Activated naive CD4-positive, alpha-beta T cell treated with anti-CD3 and anti-CD28 coated beads, Interleukin-2, amount 50 U/mL, for 24 hours (primary cell): ENCODE results near the gene LRRC37A2.
"Not testable (repeated sequence)": the region's sequence is repeated elsewhere in the genome, so short reads cannot be mapped to it uniquely, and the experiment has no call there.

Experiments used
- H3K27ac Mint-ChIP-seq: one replicate; pipeline ENCODE4 v1.8.0; 2021; ENCODE audit warnings: mild to moderate bottlenecking, mixed read lengths
- H3K27me3 Mint-ChIP-seq: one replicate; pipeline ENCODE4 v1.8.0; 2021; ENCODE audit warnings: mixed read lengths
- H3K36me3 Mint-ChIP-seq: one replicate; pipeline ENCODE4 v1.8.0; 2021; ENCODE audit warnings: mixed read lengths
- H3K4me1 Mint-ChIP-seq: one replicate; pipeline ENCODE4 v1.8.0; 2021; ENCODE audit warnings: mixed read lengths
- H3K4me3 Mint-ChIP-seq: one replicate; pipeline ENCODE4 v1.8.0; 2021; ENCODE audit warnings: mild to moderate bottlenecking, mixed read lengths
- H3K9me3 Mint-ChIP-seq: one replicate; pipeline ENCODE4 v1.8.0; 2021; ENCODE audit warnings: mixed read lengths

Gene LRRC37A2

GRCh38 chr17:46512168-46512567 is at the start of gene LRRC37A2:
Gene LRRC37A2, plus strand, starts transcription at chr17:46512468. Its CDS starts 245 bp downstream, at chr17:46512713.
- not testable (repeated sequence) for H3K9me3 Mint-ChIP-seq, H3K4me3 Mint-ChIP-seq, H3K27ac Mint-ChIP-seq, H3K27me3 Mint-ChIP-seq, H3K4me1 Mint-ChIP-seq, H3K36me3 Mint-ChIP-seq

DNA sequence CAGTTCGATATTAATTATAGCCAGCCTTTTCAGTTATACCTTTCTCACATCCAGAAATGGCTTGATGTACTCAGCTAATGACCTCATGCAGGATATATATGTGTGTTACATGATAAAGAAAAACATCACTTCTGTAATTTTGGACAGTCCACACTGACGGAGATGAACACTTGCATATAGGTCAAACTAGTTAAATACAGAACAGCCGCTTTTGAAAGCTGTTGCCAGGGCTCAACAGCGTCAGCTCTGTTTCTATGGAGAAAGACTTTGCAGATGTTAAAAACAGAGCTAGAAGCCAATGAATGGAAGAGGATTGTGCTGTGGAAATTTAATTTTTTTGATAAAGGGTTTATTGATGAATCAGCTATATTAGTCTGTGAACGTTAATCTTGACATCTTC is 44.6 kb upstream of the LRRC37A2 start:
- not testable (repeated sequence) for H3K36me3 Mint-ChIP-seq, H3K4me1 Mint-ChIP-seq, H3K4me3 Mint-ChIP-seq, H3K9me3 Mint-ChIP-seq, H3K27ac Mint-ChIP-seq, H3K27me3 Mint-ChIP-seq

DNA sequence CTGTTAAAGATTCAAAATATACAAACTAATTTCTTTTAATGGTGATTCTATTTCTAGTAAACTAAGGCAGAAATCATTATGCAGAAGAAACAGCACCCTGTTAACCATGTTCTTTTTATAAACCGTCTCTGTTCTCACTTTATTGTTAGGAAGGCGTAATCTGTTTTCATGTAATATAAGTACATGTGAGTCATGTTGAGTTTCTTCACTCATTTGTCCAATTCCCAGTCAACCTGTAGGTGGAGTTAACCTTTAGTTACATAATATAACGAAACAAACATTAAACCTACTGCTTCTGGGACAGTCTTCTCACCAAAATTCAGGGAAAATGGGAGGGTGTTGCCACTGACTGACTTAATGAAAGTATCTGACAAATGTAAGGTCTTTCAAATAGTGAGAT is 37.8 kb upstream of the LRRC37A2 start:
- not testable (repeated sequence) for H3K27ac Mint-ChIP-seq, H3K9me3 Mint-ChIP-seq, H3K36me3 Mint-ChIP-seq, H3K4me1 Mint-ChIP-seq, H3K4me3 Mint-ChIP-seq, H3K27me3 Mint-ChIP-seq

DNA sequence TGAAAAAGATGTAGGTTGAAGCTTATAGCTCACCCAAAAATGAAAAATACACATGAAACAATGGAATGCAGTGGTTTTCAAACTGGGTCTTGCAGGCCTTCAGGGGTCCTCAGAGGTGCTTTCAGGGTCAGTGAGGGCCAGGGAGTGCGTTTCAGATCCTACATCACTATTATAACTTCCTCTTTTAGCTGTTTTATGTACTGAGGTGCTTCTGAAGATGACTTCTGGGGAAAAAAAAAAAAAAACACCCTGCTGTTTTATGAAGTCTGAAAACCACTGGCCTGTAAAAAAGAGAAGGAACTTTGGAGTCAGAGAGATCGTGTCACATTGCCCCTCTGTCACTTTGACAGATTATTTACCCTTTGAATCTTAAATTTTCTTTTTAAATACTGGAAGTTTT is 36.7 kb upstream of the LRRC37A2 start:
- not testable (repeated sequence) for H3K36me3 Mint-ChIP-seq, H3K9me3 Mint-ChIP-seq, H3K27me3 Mint-ChIP-seq, H3K4me1 Mint-ChIP-seq, H3K4me3 Mint-ChIP-seq, H3K27ac Mint-ChIP-seq

- H3K27ac Mint-ChIP-seq, H3K4me1 Mint-ChIP-seq, H3K36me3 Mint-ChIP-seq, H3K9me3 Mint-ChIP-seq, H3K27me3 Mint-ChIP-seq, H3K4me3 Mint-ChIP-seq: not testable (repeated sequence)
Observed at GRCh38 chr17:46478823-46479222, 33.4 kb upstream of the LRRC37A2 start.

- not testable (repeated sequence) for H3K27ac Mint-ChIP-seq, H3K4me3 Mint-ChIP-seq, H3K4me1 Mint-ChIP-seq, H3K27me3 Mint-ChIP-seq, H3K9me3 Mint-ChIP-seq, H3K36me3 Mint-ChIP-seq
Observed at GRCh38 chr17:46481310-46481709, 31.0 kb upstream of the LRRC37A2 start.

DNA sequence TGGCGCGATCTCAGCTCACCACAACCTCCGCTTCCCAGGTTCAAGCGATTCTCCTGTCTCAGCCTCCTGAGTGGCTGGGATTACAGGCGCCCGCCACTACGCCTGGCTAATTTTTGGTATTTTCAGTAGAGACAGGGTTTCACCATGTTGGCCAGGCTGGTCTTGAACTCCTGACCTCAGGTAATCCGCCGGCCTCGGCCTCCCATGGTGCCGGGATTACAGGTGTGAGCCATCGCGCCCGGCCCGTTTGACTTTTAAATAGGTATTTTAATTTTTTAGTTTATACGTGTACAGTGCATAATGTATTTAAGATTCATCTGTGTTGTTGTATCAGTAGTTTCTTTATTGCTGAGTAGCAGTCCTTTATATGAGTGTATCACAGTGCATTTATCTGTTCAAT is 20.2 kb upstream of the LRRC37A2 start:
- H3K36me3 Mint-ChIP-seq, H3K27ac Mint-ChIP-seq, H3K27me3 Mint-ChIP-seq, H3K9me3 Mint-ChIP-seq, H3K4me1 Mint-ChIP-seq, H3K4me3 Mint-ChIP-seq: not testable (repeated sequence)

GRCh38 chr17:46499437-46500139 is 12.7 kb upstream of the LRRC37A2 start:
- not testable (repeated sequence) for H3K27me3 Mint-ChIP-seq, H3K4me1 Mint-ChIP-seq, H3K9me3 Mint-ChIP-seq, H3K36me3 Mint-ChIP-seq, H3K4me3 Mint-ChIP-seq, H3K27ac Mint-ChIP-seq

- not testable (repeated sequence) for H3K4me3 Mint-ChIP-seq, H3K9me3 Mint-ChIP-seq, H3K27ac Mint-ChIP-seq, H3K4me1 Mint-ChIP-seq, H3K27me3 Mint-ChIP-seq, H3K36me3 Mint-ChIP-seq
Observed at GRCh38 chr17:46505896-46506295, 6.4 kb upstream of the LRRC37A2 start.

DNA sequence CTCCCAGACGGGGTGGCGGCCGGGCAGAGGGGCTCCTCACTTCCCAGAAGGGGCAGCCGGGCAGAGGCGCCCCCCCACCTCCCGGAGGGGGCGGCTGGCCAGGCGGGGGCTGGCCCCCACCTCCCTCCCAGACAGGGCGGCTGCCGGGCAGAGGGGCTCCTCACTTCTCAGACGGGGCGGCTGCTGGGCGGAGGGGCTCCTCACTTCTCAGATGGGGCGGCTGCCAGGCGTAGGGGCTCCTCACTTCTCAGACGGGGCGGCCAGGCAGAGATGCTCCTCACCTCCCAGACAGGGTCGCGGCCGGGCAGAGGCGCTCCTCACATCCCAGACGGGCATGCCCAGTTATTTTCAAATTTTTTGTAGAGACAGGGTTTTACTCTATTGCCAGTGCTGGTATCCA is 22.4 kb downstream of the LRRC37A2 start:
- not testable (repeated sequence) for H3K36me3 Mint-ChIP-seq, H3K9me3 Mint-ChIP-seq, H3K27ac Mint-ChIP-seq, H3K4me1 Mint-ChIP-seq, H3K4me3 Mint-ChIP-seq, H3K27me3 Mint-ChIP-seq

- H3K27me3 Mint-ChIP-seq, H3K36me3 Mint-ChIP-seq: not testable (repeated sequence)
Observed at GRCh38 chr17:46548607-46549006, 36.3 kb downstream of the LRRC37A2 start.

DNA sequence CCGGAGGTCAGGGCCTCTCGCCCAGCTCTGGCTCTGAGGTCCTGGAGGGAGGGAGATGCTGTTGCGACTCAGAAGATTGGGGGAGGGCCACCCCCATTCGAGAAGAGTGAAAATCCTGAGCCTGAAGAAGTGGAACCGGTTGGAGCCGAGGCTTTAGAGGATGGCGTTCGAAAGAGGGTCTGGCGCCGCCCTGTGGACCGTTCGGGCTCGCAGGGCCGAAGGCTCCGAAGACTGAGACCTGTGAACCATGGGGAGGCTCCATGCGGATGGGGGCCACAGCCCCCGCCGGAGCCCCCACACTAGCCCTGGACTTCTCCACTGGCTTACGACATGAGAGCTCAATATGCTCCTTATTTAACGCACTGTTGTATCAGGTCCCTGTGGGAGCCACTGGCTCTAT is 46.9 kb downstream of the LRRC37A2 start:
- H3K27ac Mint-ChIP-seq, H3K27me3 Mint-ChIP-seq, H3K36me3 Mint-ChIP-seq, H3K4me3 Mint-ChIP-seq, H3K4me1 Mint-ChIP-seq, H3K9me3 Mint-ChIP-seq: not testable (repeated sequence)

More at GRCh38 chr17:46548607-46549006, 36.3 kb downstream of the LRRC37A2 start:
- not testable (repeated sequence) for H3K9me3 Mint-ChIP-seq, H3K27ac Mint-ChIP-seq, H3K4me1 Mint-ChIP-seq, H3K4me3 Mint-ChIP-seq

DNA sequence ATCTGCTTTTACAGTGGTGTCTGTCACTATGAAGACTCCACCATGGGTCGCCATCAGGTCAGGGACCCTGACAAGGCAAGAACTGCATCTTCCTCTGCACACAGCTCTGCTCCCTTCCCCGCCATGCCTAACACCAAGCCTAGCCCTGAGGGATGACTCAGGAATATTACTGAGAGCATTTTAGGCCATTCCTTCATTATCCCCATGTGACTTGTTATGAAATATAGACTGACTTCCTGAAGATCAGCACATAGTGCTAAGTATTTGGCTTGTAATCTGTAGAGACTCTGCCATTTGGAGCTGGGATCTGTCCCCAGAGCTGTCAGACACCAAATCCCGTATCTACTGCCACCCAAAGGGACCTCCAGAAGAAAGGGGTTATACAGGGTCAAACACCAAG is 47.8 kb downstream of the LRRC37A2 start:
- H3K9me3 Mint-ChIP-seq, H3K4me3 Mint-ChIP-seq, H3K4me1 Mint-ChIP-seq, H3K36me3 Mint-ChIP-seq, H3K27ac Mint-ChIP-seq, H3K27me3 Mint-ChIP-seq: not testable (repeated sequence)

- not testable (repeated sequence) for H3K4me3 Mint-ChIP-seq, H3K9me3 Mint-ChIP-seq, H3K27ac Mint-ChIP-seq, H3K27me3 Mint-ChIP-seq, H3K4me1 Mint-ChIP-seq, H3K36me3 Mint-ChIP-seq
Observed at GRCh38 chr17:46566284-46566683, 54.0 kb downstream of the LRRC37A2 start.

DNA sequence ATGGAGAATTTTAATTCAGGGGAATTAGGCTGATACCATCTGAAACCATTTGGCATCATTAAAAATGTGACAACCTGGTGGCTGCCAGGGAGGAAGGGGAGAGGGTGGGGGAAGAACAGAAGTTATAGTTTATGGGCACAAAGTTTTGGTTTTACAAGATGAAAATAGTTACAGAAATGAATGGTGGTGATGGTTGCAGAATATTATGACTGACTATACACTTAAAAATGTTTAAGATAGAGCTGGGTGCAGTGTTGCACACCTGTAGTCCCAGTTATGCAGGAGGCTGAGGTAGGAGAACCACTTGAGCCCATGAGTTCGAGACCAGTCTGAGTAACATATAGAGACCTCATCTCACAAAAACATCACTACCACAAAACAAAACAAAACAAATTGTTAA is 54.7 kb downstream of the LRRC37A2 start:
- H3K4me1 Mint-ChIP-seq, H3K9me3 Mint-ChIP-seq, H3K4me3 Mint-ChIP-seq, H3K27me3 Mint-ChIP-seq, H3K36me3 Mint-ChIP-seq, H3K27ac Mint-ChIP-seq: not testable (repeated sequence)

GRCh38 chr17:46571796-46572195 is 59.5 kb downstream of the LRRC37A2 start:
- H3K4me1 Mint-ChIP-seq, H3K36me3 Mint-ChIP-seq, H3K9me3 Mint-ChIP-seq, H3K27me3 Mint-ChIP-seq, H3K27ac Mint-ChIP-seq, H3K4me3 Mint-ChIP-seq: not testable (repeated sequence)

DNA sequence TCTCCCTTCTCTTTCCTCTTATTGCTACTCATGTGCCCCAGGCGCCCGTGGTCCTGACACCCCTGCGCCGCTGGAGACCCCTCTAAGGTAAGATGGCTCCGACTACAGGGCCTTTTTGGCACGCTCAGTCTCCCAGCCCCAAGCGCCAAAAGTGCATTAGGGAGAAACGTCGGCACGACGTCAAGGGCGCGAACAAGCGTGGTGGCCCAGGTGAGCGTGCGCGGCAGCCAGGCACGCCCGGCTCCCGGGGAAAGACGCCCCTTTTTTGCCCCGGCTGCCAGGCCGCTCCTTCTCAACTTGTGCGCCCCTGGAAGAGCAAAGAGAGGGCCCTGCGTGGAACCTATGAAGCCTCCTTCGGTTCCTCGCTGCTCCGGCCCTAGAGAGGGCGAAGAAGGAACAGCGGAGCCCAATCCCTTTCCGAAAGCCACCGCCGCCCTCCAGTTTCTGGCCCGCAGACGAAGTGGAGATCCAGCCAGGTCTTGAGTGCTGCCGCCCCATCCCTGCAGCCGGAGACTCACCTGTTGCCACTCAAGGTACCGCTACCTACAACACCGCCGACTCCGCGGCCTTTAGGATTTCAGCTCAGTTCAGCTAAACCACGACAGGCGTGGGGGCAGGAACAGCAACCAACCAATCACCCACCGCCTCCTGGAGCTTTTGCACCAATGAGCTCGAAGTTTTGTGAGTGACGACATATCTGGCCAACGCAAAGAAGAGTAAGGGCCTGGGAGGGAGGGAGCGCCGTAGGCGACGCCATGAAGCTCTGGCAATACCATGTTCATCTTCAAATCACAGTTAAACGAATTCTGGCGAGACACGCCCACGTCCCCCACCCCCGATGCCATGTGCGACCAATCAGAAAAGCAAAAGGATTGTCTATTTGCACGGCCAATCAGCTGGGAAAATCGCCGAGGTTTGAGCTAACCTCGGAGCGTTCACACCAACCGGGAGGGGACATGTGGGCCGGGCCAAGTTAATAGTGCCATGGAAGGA is 67.1 kb downstream of the LRRC37A2 start, which contains the start of gene ARL17A:
Gene ARL17A, minus strand, starts transcription at position 609 of the 993 bp plus-strand sequence. CDS start 3,369 bp downstream, outside the sequence.
- H3K4me1 Mint-ChIP-seq, H3K4me3 Mint-ChIP-seq, H3K27me3 Mint-ChIP-seq, H3K36me3 Mint-ChIP-seq, H3K9me3 Mint-ChIP-seq, H3K27ac Mint-ChIP-seq: not testable (repeated sequence)
